HepG2 (cell line): ENCODE data around the gene SBSN. TPM values are rescaled to one million over a fixed set of nuclear protein-coding genes. Genes with fewer than 3 reads are reported as not detected.

ENCODE experiments used
- ATAC-seq: fragments of 200-7000 bp; cut with Tn5 transposase; 3 replicates; pipeline ENCODE4 v1.9.1; 2020; ENCODE audit warnings: mild to moderate bottlenecking, moderate library complexity
- BruUV-seq: library from RNA; stranded (reverse); fragments of 400-500 nt; replicated peaks from 2 replicates; lab custom pipeline; 2021; lab: Mats Ljungman, UMichigan
- CTCF ChIA-PET: fragments of 300-600 bp; formaldehyde crosslinking; extraction: SDS; loops from one replicate; lab custom pipeline; 2021; ENCODE audit warnings: low total read pairs, inconsistent platforms, low intra/inter-chr PET ratio; lab: Yijun Ruan, JAX
- POLR2A ChIA-PET: fragments of 350-600 bp; sonication (Branson Sonifier 250); formaldehyde crosslinking; loops from one replicate; lab custom pipeline; 2020; ENCODE audit warnings: antibody characterized with exemption, inconsistent platforms; lab: Yijun Ruan, JAX
- DNase-seq: peaks from one replicate; pipeline ENCODE4 v3.0.0-alpha.2; 2015; ENCODE audit warnings: low spot score
- FAIRE-seq: peaks from 3 replicates; lab custom pipeline; 2011; peaks lifted over from hg19 to GRCh38; lab: Jason Lieb, UNC
- H2AFZ ChIP-seq: one replicate; pipeline ENCODE4 v1.6.1; 2011; ENCODE audit warnings: low read length, inconsistent platforms
- H3K27ac ChIP-seq: fragments of 300-600 bp; 3 replicates; pipeline ENCODE4 v1.8.0; 2011; ENCODE audit warnings: mixed run types, mild to moderate bottlenecking, mixed read lengths, low read length, inconsistent platforms; ENCODE audit not compliant: insufficient read depth; ENCODE audit errors: extremely low read length
- H3K27me3 ChIP-seq, 2 experiments: fragments of 200-600 bp in 1 of 2; 2 replicates in 1 of 2; 3 replicates in 1 of 2; pipeline versions ENCODE4 v1.6.0 to v1.8.0; 2011; ENCODE audit warnings: low read length in 2 of 2, mild to moderate bottlenecking in 2 of 2, moderate library complexity in 2 of 2, inconsistent platforms in 1 of 2; ENCODE audit not compliant: insufficient read depth in 2 of 2, control insufficient read depth in 1 of 2
- H3K36me3 ChIP-seq, 2 experiments: fragments of 200-600 bp in 1 of 2; replicated peaks in 1 of 2; 2 replicates in 1 of 2; 3 replicates in 1 of 2; pipeline versions ENCODE4 v1.5.1 to v1.8.0; 2011; ENCODE audit warnings: low read length in 2 of 2, inconsistent platforms in 1 of 2; ENCODE audit not compliant: insufficient read depth in 2 of 2, control insufficient read depth in 1 of 2
- H3K4me1 ChIP-seq: 2 replicates; pipeline ENCODE4 v1.5.1; 2012; ENCODE audit warnings: low read length, inconsistent platforms; ENCODE audit not compliant: insufficient read depth
- H3K4me2 ChIP-seq: 2 replicates; pipeline ENCODE4 v1.6.0; 2011; ENCODE audit warnings: low read depth, low read length, inconsistent platforms
- H3K4me3 ChIP-seq, 3 experiments: fragments of 200-600 bp in 1 of 3; sonication (generic), shearing (Covaris generic) in 1 of 3; replicated peaks in 1 of 3; 2 replicates each; pipeline ENCODE4 v1.5.1; 2011 to 2016; ENCODE audit warnings: low read length in 3 of 3, inconsistent platforms in 2 of 3, low read depth in 2 of 3, mild to moderate bottlenecking in 2 of 3, control low read depth in 1 of 3, mixed read lengths in 1 of 3; ENCODE audit not compliant: insufficient read depth in 1 of 3
- H3K79me2 ChIP-seq: one replicate; pipeline ENCODE4 v1.6.1; 2011; ENCODE audit warnings: low read length, inconsistent platforms; ENCODE audit not compliant: insufficient read depth
- H3K9ac ChIP-seq: 2 replicates; pipeline ENCODE4 v1.6.0; 2011; ENCODE audit warnings: mild to moderate bottlenecking, low read depth, low read length, inconsistent platforms; ENCODE audit not compliant: insufficient read depth
- H3K9me3 ChIP-seq: 2 replicates; pipeline ENCODE4 v1.5.1; 2012; ENCODE audit warnings: mild to moderate bottlenecking, low read length
- H4K20me1 ChIP-seq: 2 replicates; pipeline ENCODE4 v1.6.0; 2011; ENCODE audit warnings: inconsistent platforms, mild to moderate bottlenecking, low read length, moderate library complexity; ENCODE audit not compliant: insufficient read depth
- ATF7 ChIP-seq, 2 experiments: fragments of 450-650 bp in 1 of 2; sonication (generic) in 1 of 2; formaldehyde crosslinking in 1 of 2; IDR thresholded peaks; 2 replicates each; pipeline versions ENCODE4 v1.4.0 to v1.6.1; 2016 to 2020; ENCODE audit warnings: antibody characterized with exemption in 1 of 2, mild to moderate bottlenecking in 1 of 2, missing genetic modification reagents in 1 of 2
- CBX5 ChIP-seq: sonication (generic); formaldehyde crosslinking; IDR thresholded peaks from 2 replicates; pipeline ENCODE4 v1.4.0; 2020; ENCODE audit warnings: missing genetic modification reagents, borderline replicate concordance
- ERF ChIP-seq: IDR thresholded peaks from 2 replicates; pipeline ENCODE4 v1.6.1; 2018; ENCODE audit warnings: missing biosample characterization, missing genetic modification reagents
- JDP2 ChIP-seq: sonication (generic); formaldehyde crosslinking; IDR thresholded peaks from 2 replicates; pipeline ENCODE4 v1.8.1; 2022; ENCODE audit warnings: missing genetic modification reagents, borderline replicate concordance
- JUNB ChIP-seq: sonication (generic); formaldehyde crosslinking; IDR thresholded peaks from 2 replicates; pipeline ENCODE4 v1.8.0; 2022; ENCODE audit warnings: missing genetic modification reagents, mild to moderate bottlenecking, borderline replicate concordance
- NCOA5 ChIP-seq: sonication (generic); formaldehyde crosslinking; IDR thresholded peaks from 2 replicates; pipeline ENCODE4 v1.4.0; 2020; ENCODE audit warnings: missing genetic modification reagents
- SIN3A ChIP-seq: IDR thresholded peaks from 2 replicates; pipeline ENCODE4 v1.6.1; 2011; ENCODE audit warnings: low read depth, mild to moderate bottlenecking, control low read depth, low read length, borderline replicate concordance
- TAF15 ChIP-seq: fragments of 200-400 bp; formaldehyde crosslinking; IDR thresholded peaks from one replicate; pipeline ENCODE4 v1.6.1; 2018; ENCODE audit warnings: mild to moderate bottlenecking, low read depth, low read length; ENCODE audit not compliant: poor library complexity, severe bottlenecking
- ZNF253 ChIP-seq: sonication (generic); formaldehyde crosslinking; IDR thresholded peaks from 2 replicates; pipeline ENCODE4 v1.8.0; 2022; ENCODE audit warnings: mild to moderate bottlenecking, missing genetic modification reagents, borderline replicate concordance
- ZNF709 ChIP-seq: sonication (generic); formaldehyde crosslinking; IDR thresholded peaks from 2 replicates; pipeline ENCODE4 v1.5.0; 2020; ENCODE audit warnings: mild to moderate bottlenecking, missing genetic modification reagents
- ZNF766 ChIP-seq: sonication (generic); formaldehyde crosslinking; IDR thresholded peaks from 2 replicates; pipeline ENCODE4 v1.5.0; 2020; ENCODE audit warnings: missing genetic modification reagents, borderline replicate concordance
- WGBS: methylation state at CpG from one replicate; pipeline ENCODE4 v1.1.6; 2017; ENCODE audit warnings: low lambda C conversion rate; 5-methylcytosine and 5-hydroxymethylcytosine counted together
- in situ Hi-C: cut with HindIII; loops from 2 replicates; pipeline ENCODE4 v1.10.0; 2017; ENCODE audit warnings: low pct_unique_long_range_greater_than_20kb; ENCODE audit not compliant: extremely low pct_ligation_motif_present
- intact Hi-C: fragments of 100-400 bp; cut with micrococcal nuclease; formaldehyde crosslinking; loops from one replicate; pipeline ENCODE4 v1.10.0; 2022; ENCODE audit not compliant: unreplicated experiment
- polyA plus RNA-seq, 8 experiments: library from polyadenylated mRNA; depleted of rRNA in 3 of 8; stranded (reverse) in 7 of 8; unstranded in 1 of 8; fragments of >200 nt; fragmentation: Illumina TruSeq in 4 of 8; extraction: Trizol in 4 of 8; gene quantifications; 2 replicates each; pipeline versions ENCODE4 v1.2.1 to v1.2.3, GENCODE V29; 2011 to 2016; ENCODE audit warnings: low read depth in 4 of 8, missing spikeins in 1 of 8, mixed read lengths in 1 of 8; ENCODE audit not compliant: insufficient read depth in 1 of 8
- total RNA-seq, 5 experiments: library from RNA; depleted of rRNA; stranded (reverse); fragments of >200 nt; fragmentation: Illumina TruSeq; extraction: Trizol; gene quantifications; 2 replicates each; pipeline ENCODE4 v1.2.3, GENCODE V29; 2016; ENCODE audit warnings: low read depth in 1 of 5
- TF ChIP-seq, protein P1 (sequence below), 2 experiments: sonication (generic) in 1 of 2; formaldehyde crosslinking in 1 of 2; IDR thresholded peaks; 2 replicates each; pipeline versions ENCODE4 v1.5.1 to v1.6.1; 2011 to 2020; ENCODE audit warnings: borderline replicate concordance in 1 of 2, low read depth in 1 of 2, low read length in 1 of 2, mild to moderate bottlenecking in 1 of 2, missing genetic modification reagents in 1 of 2, moderate library complexity in 1 of 2

SBSN gene
- total and polyA plus RNA-seq, 2 of the 13 experiments (the other 11 are each of a cell fraction or from before 2014, with no cell fraction given), result not detected

DNA sequence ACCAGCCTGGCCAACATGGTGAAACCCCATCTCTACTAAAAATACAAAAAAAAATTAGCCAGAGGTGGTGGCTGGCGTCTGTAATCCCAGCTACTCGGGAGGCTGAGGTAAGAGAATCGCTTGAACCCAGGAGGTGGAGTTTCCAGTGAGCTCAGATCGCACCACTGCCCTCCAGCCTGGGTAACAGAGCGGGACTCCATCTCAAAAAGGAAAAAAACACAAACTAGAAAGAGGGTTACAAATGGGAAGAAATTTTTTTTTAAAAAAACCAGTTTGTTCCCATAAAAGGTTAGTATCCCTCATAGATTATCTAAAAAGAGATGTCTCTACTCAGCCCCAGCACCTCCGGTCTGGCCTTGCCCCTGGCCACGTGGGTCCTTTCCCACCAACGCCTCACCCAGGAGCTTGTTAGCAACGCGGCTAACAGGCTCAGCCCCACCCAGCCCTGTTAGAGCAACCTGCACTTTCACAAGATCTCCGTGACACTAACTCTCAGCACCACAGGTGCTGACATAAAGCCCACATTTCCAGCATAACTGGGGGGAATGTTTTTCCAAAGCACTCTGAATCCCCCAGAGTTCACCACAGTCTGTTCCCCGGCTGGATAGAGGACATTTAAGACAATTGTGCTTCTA, 19.0 kb downstream of the SBSN start:
- Histone ChIP-seq H2AFZ (peak overlapping the region; percentile 78), H3K4me1 (peaks cover 49% of the 10 kb centered on the region), H3K4me2 (peak overlapping the region; percentile 93), H3K36me3 (peaks cover 3 to 5% of the 10 kb centered on the region in 2 experiments; a peak in 3 of 5 replicates), H3K9me3 (no peaks in the 10 kb centered on the region), H4K20me1 (no peaks in the 10 kb centered on the region), H3K27ac (peak overlapping the region; percentile 58), H3K4me3 (peak overlapping the region; percentile 65 to 78 (median 69)), H3K79me2 (no peaks in the 10 kb centered on the region), H3K27me3 (peaks cover 1 to 23% of the 10 kb centered on the region in 2 experiments; a peak in 2 of 5 replicates), H3K9ac (peak overlapping the region; percentile 69)
- FAIRE-seq (peak; percentile 66), DNase-seq (peak; percentile 42), ATAC-seq (peak; percentile 56)
- no TSS peak for BruUV-seq
- ChIA-PET CTCF (interaction anchor here (1.4 to 1.7 kb wide), 2 partner anchors 156 to 261 kb away, joined by 3 to 4 read pairs; no protein-coding TSS in a partner anchor), POLR2A (interaction anchor here (0.6 to 1.2 kb wide), 2 partner anchors 14 to 39 kb away, joined by 3 read pairs; no protein-coding TSS in a partner anchor)
- in situ Hi-C loops, result no loop called here
- intact Hi-C loops, result no loop called here
- WGBS, result 38% methylated on average over 12 of the region's 12 CpGs
- TF ChIP-seq, protein P1, sequence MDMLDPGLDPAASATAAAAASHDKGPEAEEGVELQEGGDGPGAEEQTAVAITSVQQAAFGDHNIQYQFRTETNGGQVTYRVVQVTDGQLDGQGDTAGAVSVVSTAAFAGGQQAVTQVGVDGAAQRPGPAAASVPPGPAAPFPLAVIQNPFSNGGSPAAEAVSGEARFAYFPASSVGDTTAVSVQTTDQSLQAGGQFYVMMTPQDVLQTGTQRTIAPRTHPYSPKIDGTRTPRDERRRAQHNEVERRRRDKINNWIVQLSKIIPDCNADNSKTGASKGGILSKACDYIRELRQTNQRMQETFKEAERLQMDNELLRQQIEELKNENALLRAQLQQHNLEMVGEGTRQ (IDR thresholded peaks at IDR 0.05; ENCODE audit: low read depth, low read length), result no peak; the same call in 1 of the 2 replicates
- TF ChIP-seq, protein P1 (CRISPR knock-in tag; IDR thresholded peaks at IDR 0.05; ENCODE audit: borderline replicate concordance), result peak; percentile 64; the same call in 1 of the 2 replicates
- no peak for TF ChIP-seq ATF7 (IDR thresholded peaks at IDR 0.05)
- TF ChIP-seq ATF7 (CRISPR knock-in tag; IDR thresholded peaks at IDR 0.05), result no peak
- peak; percentile 32; the same call in 1 of the 2 replicates for TF ChIP-seq ERF (CRISPR knock-in tag)
- no peak for TF ChIP-seq JDP2 (CRISPR knock-in tag)
- TF ChIP-seq TAF15, result no peak
- TF ChIP-seq SIN3A, result peak; percentile 61; the same call in 1 of the 2 replicates
- no peak for TF ChIP-seq JUNB
- no peak for TF ChIP-seq CBX5 (CRISPR knock-in tag)
- TF ChIP-seq NCOA5 (CRISPR knock-in tag), result no peak
- no peak for TF ChIP-seq ZNF766
- no peak for TF ChIP-seq ZNF709 (CRISPR knock-in tag)
- TF ChIP-seq ZNF253 (CRISPR knock-in tag), result no peak
